T-helper 1 cell treated with Interleukin-12 subunit alpha and Interleukin-12 subunit beta and Interleukin-4 antibody, amounts not matched to agents 30 μg/mL and 1 μg/mL, for 36 hours (primary cell): Measurements from ENCODE around the gene ETS1.
A peak's percentile ranks its signal among the peaks of the same experiment; 100 is the strongest.
"Not testable (repeated sequence)": the region's sequence is repeated elsewhere in the genome, so short reads cannot be mapped to it uniquely, and the experiment has no call there.

Experiments
- H3K27ac Mint-ChIP-seq: one replicate; pipeline ENCODE4 v1.8.0; 2021; ENCODE audit warnings: mild to moderate bottlenecking, mixed read lengths
- H3K27me3 Mint-ChIP-seq: one replicate; pipeline ENCODE4 v1.8.0; 2021; ENCODE audit warnings: low read depth, mixed read lengths
- H3K36me3 Mint-ChIP-seq: one replicate; pipeline ENCODE4 v1.8.0; 2021; ENCODE audit warnings: low read depth, mixed read lengths
- H3K4me1 Mint-ChIP-seq: one replicate; pipeline ENCODE4 v1.8.0; 2021; ENCODE audit warnings: low read depth, mixed read lengths
- H3K4me3 Mint-ChIP-seq: one replicate; pipeline ENCODE4 v1.8.0; 2021; ENCODE audit warnings: mild to moderate bottlenecking, moderate library complexity, mixed read lengths
- H3K9me3 Mint-ChIP-seq: one replicate; pipeline ENCODE4 v1.8.0; 2021; ENCODE audit warnings: mixed read lengths

Gene ETS1

DNA sequence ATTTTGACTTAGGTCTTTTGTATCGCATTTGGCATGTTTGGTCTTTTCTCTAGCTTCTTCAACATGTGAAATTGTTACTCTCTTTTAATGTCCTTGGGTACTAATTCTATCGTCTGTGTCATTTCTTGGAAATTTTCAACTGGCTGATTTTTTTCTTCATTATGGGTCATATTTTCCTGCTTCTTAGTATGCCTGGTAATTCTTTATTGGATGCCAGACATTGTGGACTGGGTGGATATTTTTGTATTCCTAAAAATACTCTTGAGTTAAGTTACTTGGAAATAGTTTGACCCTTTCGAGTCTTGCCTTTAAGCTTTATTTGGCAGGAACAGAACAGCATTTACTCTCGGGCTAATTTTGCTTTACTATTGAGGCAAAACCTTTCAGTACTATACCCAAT lies 140.1 kb downstream of the ETS1 start:
- peaks cover 33% of the 10 kb centered on the region for H3K36me3 Mint-ChIP-seq
- H3K27ac Mint-ChIP-seq, result no peak overlapping the region
- peaks cover 33% of the 10 kb centered on the region for H3K4me1 Mint-ChIP-seq

GRCh38 chr11:128445921-128446320 lies 141.4 kb downstream of the ETS1 start:
- not testable (repeated sequence) for H3K4me3 Mint-ChIP-seq, H3K27ac Mint-ChIP-seq, H3K27me3 Mint-ChIP-seq
- Mint-ChIP-seq H3K9me3 (peaks cover 25% of the 10 kb centered on the region), H3K4me1 (peaks cover 32% of the 10 kb centered on the region), H3K36me3 (peaks cover 31% of the 10 kb centered on the region)

More for the DNA sequence above, 140.1 kb downstream of the ETS1 start:
- Mint-ChIP-seq H3K9me3 (peaks cover 21% of the 10 kb centered on the region), H3K27me3 (no peaks in the 10 kb centered on the region), H3K4me3 (no peak overlapping the region)

DNA sequence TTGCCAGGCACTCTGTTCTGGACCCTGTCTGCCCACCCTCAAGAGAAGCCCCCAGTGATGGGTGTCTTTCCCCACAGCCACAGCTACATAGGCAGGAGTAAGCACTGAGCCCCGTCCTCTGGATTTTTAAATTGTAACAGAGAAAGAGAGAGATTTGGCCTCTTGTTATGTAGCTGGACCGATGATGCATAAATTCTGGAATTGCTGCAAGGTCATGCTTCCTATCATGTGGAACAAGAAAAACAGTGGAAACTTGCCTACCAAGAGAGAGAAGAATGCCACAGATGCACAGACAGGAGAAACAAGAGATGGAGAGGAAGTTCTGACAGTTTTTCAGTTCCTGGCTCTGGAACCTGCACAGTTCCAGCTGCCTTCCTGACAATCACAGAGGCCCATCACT lies 150.2 kb downstream of the ETS1 start:
- no peak overlapping the region for H3K4me3 Mint-ChIP-seq
- no peak overlapping the region for H3K27ac Mint-ChIP-seq
- no peaks in the 10 kb centered on the region for H3K27me3 Mint-ChIP-seq
- H3K9me3 Mint-ChIP-seq, result peaks cover 4% of the 10 kb centered on the region
- peaks cover 11% of the 10 kb centered on the region for H3K4me1 Mint-ChIP-seq
- H3K36me3 Mint-ChIP-seq, result peaks cover 5% of the 10 kb centered on the region

- no peaks in the 10 kb centered on the region for H3K27me3 Mint-ChIP-seq
- H3K36me3 Mint-ChIP-seq, result peaks cover 2% of the 10 kb centered on the region
- peaks cover 13% of the 10 kb centered on the region for H3K4me1 Mint-ChIP-seq
- H3K27ac Mint-ChIP-seq, result no peak overlapping the region
- H3K4me3 Mint-ChIP-seq, result no peak overlapping the region
- no peaks in the 10 kb centered on the region for H3K9me3 Mint-ChIP-seq
Measured at GRCh38 chr11:128434818-128435217, 152.5 kb downstream of the ETS1 start.

GRCh38 chr11:128434411-128434810 lies 152.9 kb downstream of the ETS1 start:
- Mint-ChIP-seq H3K36me3 (no peaks in the 10 kb centered on the region), H3K9me3 (no peaks in the 10 kb centered on the region), H3K27ac (no peak overlapping the region), H3K4me1 (peaks cover 13% of the 10 kb centered on the region), H3K27me3 (no peaks in the 10 kb centered on the region), H3K4me3 (no peak overlapping the region)

- H3K27ac Mint-ChIP-seq, result no peak overlapping the region
- no peak overlapping the region for H3K4me3 Mint-ChIP-seq
- H3K27me3 Mint-ChIP-seq, result no peaks in the 10 kb centered on the region
- peaks cover 5% of the 10 kb centered on the region for H3K9me3 Mint-ChIP-seq
- H3K36me3 Mint-ChIP-seq, result peaks cover 2% of the 10 kb centered on the region
- peaks cover 20% of the 10 kb centered on the region for H3K4me1 Mint-ChIP-seq
Measured at GRCh38 chr11:128432926-128433325, 154.4 kb downstream of the ETS1 start.

DNA sequence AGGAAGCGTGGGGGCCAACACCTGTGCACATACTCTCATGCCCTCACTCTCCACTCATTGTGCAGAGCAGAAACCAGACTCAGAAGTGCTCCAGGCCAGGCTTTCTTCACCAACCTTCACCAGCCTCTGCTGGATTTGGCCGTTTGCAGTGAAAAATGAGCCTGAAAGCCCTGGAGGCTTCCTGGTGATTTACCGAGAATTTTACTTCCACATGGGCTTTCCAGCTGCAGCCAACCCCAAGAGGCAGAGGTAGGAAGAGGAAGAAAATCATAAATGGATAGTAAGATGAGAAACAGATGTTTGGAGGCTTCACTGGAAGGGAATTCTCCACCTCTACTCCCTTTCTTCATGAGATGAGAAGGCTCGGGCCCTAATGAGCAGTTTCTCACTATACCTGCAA lies 155.4 kb downstream of the ETS1 start:
- Mint-ChIP-seq H3K4me3 (no peak overlapping the region), H3K9me3 (peaks cover 5% of the 10 kb centered on the region), H3K4me1 (peaks cover 16% of the 10 kb centered on the region), H3K27ac (no peak overlapping the region), H3K27me3 (no peaks in the 10 kb centered on the region), H3K36me3 (peaks cover 2% of the 10 kb centered on the region)

DNA sequence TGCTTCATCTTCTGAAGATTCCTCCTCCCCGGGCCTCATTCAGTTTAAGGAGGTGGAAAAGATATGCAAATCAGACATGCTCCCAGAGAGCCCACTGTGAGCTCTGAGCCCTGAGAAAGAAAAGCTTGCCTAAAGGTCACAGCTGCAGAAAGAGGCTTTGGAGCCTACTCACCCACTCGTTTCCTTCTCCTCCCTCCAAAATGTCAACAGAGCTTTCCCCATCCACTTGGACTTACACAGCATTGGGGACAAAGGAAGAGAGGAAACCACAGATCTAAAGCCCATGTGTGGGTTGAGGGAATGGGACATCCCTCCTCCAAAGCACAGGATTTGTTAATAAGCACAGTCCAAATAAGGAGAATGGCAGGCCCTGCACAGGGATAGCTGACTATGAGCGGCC lies 158.4 kb downstream of the ETS1 start:
- H3K4me1 Mint-ChIP-seq, result peaks cover 11% of the 10 kb centered on the region
- H3K4me3 Mint-ChIP-seq, result no peak overlapping the region
- H3K36me3 Mint-ChIP-seq, result peaks cover 2% of the 10 kb centered on the region
- H3K27me3 Mint-ChIP-seq, result no peaks in the 10 kb centered on the region
- no peak overlapping the region for H3K27ac Mint-ChIP-seq
- H3K9me3 Mint-ChIP-seq, result peaks cover 5% of the 10 kb centered on the region

GRCh38 chr11:128424851-128425285 lies 162.5 kb downstream of the ETS1 start:
- Mint-ChIP-seq H3K4me3 (no peak overlapping the region), H3K27ac (no peak overlapping the region), H3K9me3 (peaks cover 5% of the 10 kb centered on the region), H3K27me3 (no peaks in the 10 kb centered on the region), H3K4me1 (peaks cover 31% of the 10 kb centered on the region), H3K36me3 (peaks cover 2% of the 10 kb centered on the region)

GRCh38 chr11:128424271-128424711 lies 163.1 kb downstream of the ETS1 start:
- no peak overlapping the region for H3K27ac Mint-ChIP-seq
- peaks cover 5% of the 10 kb centered on the region for H3K9me3 Mint-ChIP-seq
- H3K4me3 Mint-ChIP-seq, result no peak overlapping the region
- H3K4me1 Mint-ChIP-seq, result peaks cover 33% of the 10 kb centered on the region
- H3K27me3 Mint-ChIP-seq, result no peaks in the 10 kb centered on the region
- peaks cover 2% of the 10 kb centered on the region for H3K36me3 Mint-ChIP-seq

DNA sequence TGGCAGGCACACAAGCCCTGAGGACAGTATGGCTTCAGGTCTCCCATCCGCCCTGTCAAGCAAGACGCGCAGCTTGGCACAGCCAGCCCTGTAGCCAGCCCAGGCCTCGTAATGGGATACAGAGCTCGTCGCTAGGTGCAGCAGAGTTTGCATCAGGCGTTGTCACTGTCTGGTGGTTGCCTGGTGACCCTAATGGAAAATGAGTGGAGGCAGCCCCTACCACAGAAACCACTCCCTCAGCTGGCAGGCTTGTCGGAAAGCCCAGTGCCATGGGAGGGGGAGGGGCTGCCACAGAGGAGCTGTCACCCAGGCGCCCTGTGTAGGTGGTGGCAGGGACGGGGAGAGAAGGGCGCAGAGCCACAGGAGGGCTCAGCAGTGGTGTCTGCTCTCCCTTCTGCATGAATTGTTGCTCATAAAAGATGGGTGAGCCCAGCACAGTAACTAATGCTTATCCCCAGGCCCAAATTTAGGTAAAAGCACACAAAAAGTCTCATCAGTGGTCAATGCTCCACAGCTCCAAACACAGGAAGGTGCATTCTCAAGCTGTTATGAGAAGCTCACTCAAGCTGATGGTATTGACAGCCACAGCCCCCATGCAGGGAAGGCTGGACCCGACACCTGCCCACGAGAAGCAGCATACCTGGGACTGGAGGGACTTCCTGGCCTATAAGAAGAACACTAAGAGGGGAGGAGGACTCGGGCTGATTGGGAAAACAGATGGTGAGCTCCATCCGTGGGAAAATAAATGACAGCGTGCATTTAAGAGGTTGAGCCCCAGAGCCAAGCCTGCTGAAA lies 164.6 kb downstream of the ETS1 start:
- Mint-ChIP-seq H3K4me3 (peak overlapping the region; percentile 33), H3K36me3 (no peaks in the 10 kb centered on the region), H3K27ac (peak overlapping the region; percentile 87), H3K9me3 (no peaks in the 10 kb centered on the region), H3K4me1 (peaks cover 26% of the 10 kb centered on the region), H3K27me3 (no peaks in the 10 kb centered on the region)

GRCh38 chr11:128421577-128422330 lies 165.6 kb downstream of the ETS1 start:
- peaks cover 3% of the 10 kb centered on the region for H3K36me3 Mint-ChIP-seq
- no peaks in the 10 kb centered on the region for H3K27me3 Mint-ChIP-seq
- no peak overlapping the region for H3K4me3 Mint-ChIP-seq
- H3K4me1 Mint-ChIP-seq, result peaks cover 32% of the 10 kb centered on the region
- no peak overlapping the region for H3K27ac Mint-ChIP-seq
- H3K9me3 Mint-ChIP-seq, result no peaks in the 10 kb centered on the region

GRCh38 chr11:128420951-128421350 lies 166.4 kb downstream of the ETS1 start:
- no peaks in the 10 kb centered on the region for H3K27me3 Mint-ChIP-seq
- no peaks in the 10 kb centered on the region for H3K9me3 Mint-ChIP-seq
- peaks cover 32% of the 10 kb centered on the region for H3K4me1 Mint-ChIP-seq
- H3K4me3 Mint-ChIP-seq, result no peak overlapping the region
- H3K36me3 Mint-ChIP-seq, result peaks cover 3% of the 10 kb centered on the region
- H3K27ac Mint-ChIP-seq, result no peak overlapping the region

GRCh38 chr11:128420265-128420664 lies 167.1 kb downstream of the ETS1 start:
- Mint-ChIP-seq H3K27me3 (no peaks in the 10 kb centered on the region), H3K36me3 (peaks cover 7% of the 10 kb centered on the region), H3K4me3 (no peak overlapping the region), H3K9me3 (no peaks in the 10 kb centered on the region), H3K27ac (no peak overlapping the region), H3K4me1 (peaks cover 38% of the 10 kb centered on the region)
